HFF-Myc (cell line): Measurements from ENCODE around the gene PACS1.

ENCODE experiments used
- DNase-seq: peaks from one replicate; pipeline ENCODE4 v3.0.0-alpha.2; 2011; ENCODE audit warnings: low read depth; ENCODE audit errors: extremely low read depth
- H3K4me3 ChIP-seq: replicated peaks from 2 replicates; pipeline ENCODE4 v1.5.1; 2011; ENCODE audit warnings: low read depth, mild to moderate bottlenecking, control low read depth, low read length
- TF ChIP-seq, protein P1 (sequence below): IDR thresholded peaks from 2 replicates; pipeline ENCODE4 v1.5.1; 2012; ENCODE audit warnings: mild to moderate bottlenecking, low read depth, low read length, control low read depth; ENCODE audit errors: missing control alignments

The PACS1 gene

GRCh38 chr11:66216911-66217310 lies 146.8 kb downstream of the PACS1 start:
- TF ChIP-seq, protein P1, sequence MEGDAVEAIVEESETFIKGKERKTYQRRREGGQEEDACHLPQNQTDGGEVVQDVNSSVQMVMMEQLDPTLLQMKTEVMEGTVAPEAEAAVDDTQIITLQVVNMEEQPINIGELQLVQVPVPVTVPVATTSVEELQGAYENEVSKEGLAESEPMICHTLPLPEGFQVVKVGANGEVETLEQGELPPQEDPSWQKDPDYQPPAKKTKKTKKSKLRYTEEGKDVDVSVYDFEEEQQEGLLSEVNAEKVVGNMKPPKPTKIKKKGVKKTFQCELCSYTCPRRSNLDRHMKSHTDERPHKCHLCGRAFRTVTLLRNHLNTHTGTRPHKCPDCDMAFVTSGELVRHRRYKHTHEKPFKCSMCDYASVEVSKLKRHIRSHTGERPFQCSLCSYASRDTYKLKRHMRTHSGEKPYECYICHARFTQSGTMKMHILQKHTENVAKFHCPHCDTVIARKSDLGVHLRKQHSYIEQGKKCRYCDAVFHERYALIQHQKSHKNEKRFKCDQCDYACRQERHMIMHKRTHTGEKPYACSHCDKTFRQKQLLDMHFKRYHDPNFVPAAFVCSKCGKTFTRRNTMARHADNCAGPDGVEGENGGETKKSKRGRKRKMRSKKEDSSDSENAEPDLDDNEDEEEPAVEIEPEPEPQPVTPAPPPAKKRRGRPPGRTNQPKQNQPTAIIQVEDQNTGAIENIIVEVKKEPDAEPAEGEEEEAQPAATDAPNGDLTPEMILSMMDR, result no peak
- DNase-seq, result no peak
- H3K4me3 ChIP-seq, result no peak overlapping the region

GRCh38 chr11:66218036-66218435 lies 148.0 kb downstream of the PACS1 start:
- TF ChIP-seq, protein P1, result no peak
- no peak overlapping the region for H3K4me3 ChIP-seq
- DNase-seq, result no peak

DNA sequence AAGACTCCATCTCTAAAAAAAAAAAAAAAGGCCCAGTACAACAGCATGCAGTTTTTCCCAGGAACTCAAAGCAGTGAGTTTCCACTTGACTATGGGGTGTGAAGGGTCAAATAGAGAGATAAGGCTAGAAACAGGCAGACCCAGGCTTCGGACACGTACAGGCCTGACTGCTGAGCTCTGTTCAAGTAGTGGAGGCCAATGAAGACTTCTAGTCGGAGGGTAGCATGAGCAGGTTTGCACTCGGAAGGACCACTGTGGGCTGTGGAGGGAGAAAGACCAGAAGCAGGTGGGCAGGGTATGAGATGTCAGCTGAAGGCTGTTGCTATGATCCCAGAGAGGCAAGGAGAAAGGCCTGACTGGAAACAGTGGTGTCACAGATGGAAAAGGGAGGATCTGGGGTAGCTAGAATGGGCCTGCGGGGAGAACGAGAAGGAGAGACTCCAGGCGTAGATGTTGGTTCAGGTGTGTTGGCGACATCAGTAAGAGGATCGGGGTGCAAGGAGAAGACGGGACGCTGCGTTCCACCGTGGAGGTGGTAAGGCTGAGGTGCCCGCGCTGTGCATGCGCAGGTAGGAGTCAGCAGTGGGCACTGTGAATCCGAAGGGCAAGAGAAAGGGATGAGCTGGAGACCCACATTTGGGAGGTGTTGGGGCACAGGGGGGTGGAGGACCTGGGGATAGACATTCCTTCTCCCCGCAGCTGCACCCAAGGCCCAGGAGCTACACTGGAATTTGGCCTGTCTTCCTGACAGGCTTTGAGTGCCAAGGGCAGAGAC lies 149.0 kb downstream of the PACS1 start:
- TF ChIP-seq, protein P1, result no peak
- no peak for DNase-seq
- no peak overlapping the region for H3K4me3 ChIP-seq

GRCh38 chr11:66219846-66220565 lies 149.9 kb downstream of the PACS1 start:
- DNase-seq, result no peak
- TF ChIP-seq, protein P1, result no peak

GRCh38 chr11:66220566-66220935 lies 150.5 kb downstream of the PACS1 start:
- no peak for DNase-seq
- no peak overlapping the region for H3K4me3 ChIP-seq
- TF ChIP-seq, protein P1, result no peak

More at GRCh38 chr11:66219846-66220565, 149.9 kb downstream of the PACS1 start:
- no peak overlapping the region for H3K4me3 ChIP-seq

DNA sequence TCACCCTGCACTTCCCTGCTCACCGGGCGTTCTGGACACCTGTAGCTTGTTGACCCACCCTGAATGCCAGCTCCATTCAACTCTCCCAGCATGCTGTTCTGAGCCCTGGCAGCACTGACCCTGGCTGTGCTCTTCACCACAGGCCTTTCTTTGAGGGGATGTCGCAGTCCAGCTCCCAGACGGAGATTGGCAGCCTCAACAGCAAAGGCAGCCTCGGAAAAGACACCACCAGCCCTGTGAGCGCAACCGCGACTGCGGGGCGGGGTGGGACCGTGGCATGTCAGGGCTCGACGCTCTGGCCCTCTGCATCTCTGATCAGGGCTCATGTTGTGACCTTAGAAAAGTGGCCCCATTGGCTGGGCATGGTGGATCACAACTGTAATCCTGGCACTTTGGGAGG lies 150.9 kb downstream of the PACS1 start:
- H3K4me3 ChIP-seq, result no peak overlapping the region
- TF ChIP-seq, protein P1, result no peak
- DNase-seq, result no peak
